HCT116 (cell line): ENCODE measurements around the gene VTI1A.

ENCODE experiments used
- EZH2 ChIP-seq: fragments of 200-600 bp; sonication (generic); IDR thresholded peaks from 2 replicates; pipeline ENCODE4 v1.6.1; 2017; ENCODE audit warnings: antibody characterized with exemption, mixed run types
- MAX ChIP-seq: IDR thresholded peaks from 2 replicates; pipeline ENCODE4 v1.6.1; 2012

DNA sequence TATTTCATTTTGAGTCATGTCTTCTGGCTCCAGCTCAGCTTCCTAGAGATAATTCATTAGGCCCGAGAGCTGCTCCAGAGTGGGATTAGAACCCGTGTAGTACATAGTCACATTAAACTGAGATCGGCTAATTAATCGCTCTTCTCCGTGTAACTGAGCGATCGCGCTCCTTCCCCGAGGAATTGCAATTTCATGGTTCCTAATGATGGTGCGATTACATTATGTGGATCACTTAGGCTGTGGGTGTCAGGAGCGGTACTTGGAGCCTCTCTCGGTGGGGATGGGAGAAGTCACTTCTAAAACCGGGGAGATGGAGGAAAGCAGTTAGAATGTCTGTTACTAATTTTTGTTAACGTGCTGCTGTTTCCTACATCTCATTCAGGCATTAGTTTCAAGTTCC is 380.1 kb downstream of the VTI1A start:
- no peak for TF ChIP-seq EZH2
- no peak for TF ChIP-seq MAX
